Natural killer cell treated with Interleukin-12 subunit alpha and Interleukin-12 subunit beta and Interleukin-15 and Interleukin-18, amount 100 ng/mL, for 72 hours (primary cell): ENCODE results near the gene KCNK3. TPM values are rescaled to one million over a fixed set of nuclear protein-coding genes. Genes with fewer than 3 reads are reported as not detected.

Experiments
- ATAC-seq, 2 donors: fragments of 150-1000 bp; cut with Tn5 transposase in 1 of 2; sonication (Bioruptor Pico), chemical (Tn5 transposase) in 1 of 2; 2 replicates each; pipeline ENCODE4 v1.10.0; 2021
- DNase-seq: peaks from one replicate; pipeline ENCODE4 v3.0.0; 2022; ENCODE audit warnings: low spot score
- H3K27ac Mint-ChIP-seq, 2 donors: 1 replicate in 1 of 2; 2 replicates in 1 of 2; pipeline ENCODE4 v1.8.0; 2022; ENCODE audit warnings: mixed read lengths in 2 of 2, mild to moderate bottlenecking in 1 of 2, moderate library complexity in 1 of 2
- H3K27me3 Mint-ChIP-seq, 2 donors: 1 replicate in 1 of 2; 2 replicates in 1 of 2; pipeline ENCODE4 v1.8.0; 2022; ENCODE audit warnings: mixed read lengths in 2 of 2
- H3K36me3 Mint-ChIP-seq: one replicate; pipeline ENCODE4 v1.8.0; 2022; ENCODE audit warnings: mixed read lengths
- H3K4me1 Mint-ChIP-seq, 2 donors: 1 replicate in 1 of 2; 2 replicates in 1 of 2; pipeline ENCODE4 v1.8.0; 2022; ENCODE audit warnings: low read depth in 2 of 2, mixed read lengths in 2 of 2, mild to moderate bottlenecking in 1 of 2
- H3K4me3 Mint-ChIP-seq: one replicate; pipeline ENCODE4 v1.8.0; 2022; ENCODE audit warnings: mixed read lengths
- H3K9me3 Mint-ChIP-seq: 2 replicates; pipeline ENCODE4 v1.8.0; 2022; ENCODE audit warnings: mixed read lengths
- total RNA-seq, 2 donors: library from RNA; stranded (reverse); gene quantifications; one replicate each; pipeline ENCODE4 v1.2.3, GENCODE V29; 2022

KCNK3 gene
- total RNA-seq, 2 donors from 2014 or later: not detected

DNA sequence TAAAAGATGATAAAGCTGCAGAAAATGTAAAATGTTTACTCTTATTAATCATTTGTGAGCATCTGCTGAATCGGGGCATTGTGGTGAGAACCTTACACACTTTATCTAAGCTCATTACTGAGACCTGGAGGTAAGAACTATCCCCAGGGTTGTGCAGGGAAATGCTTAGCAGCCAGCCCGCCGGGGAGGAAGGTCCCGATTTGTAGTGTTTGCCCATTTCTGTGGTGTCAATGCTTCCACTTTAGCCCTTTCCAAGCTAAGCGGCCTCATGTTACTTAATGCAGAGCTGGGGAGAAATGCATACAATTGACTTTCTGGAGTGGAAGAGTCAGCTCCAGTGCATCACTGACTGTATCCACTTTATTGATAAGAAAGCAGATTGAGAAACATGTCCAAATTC lies 20.8 kb upstream of the KCNK3 start:
- Mint-ChIP-seq H3K9me3 (no peaks in the 10 kb centered on the region), H3K36me3 (no peaks in the 10 kb centered on the region), H3K27ac (no peak overlapping the region), H3K4me1 (peaks cover 0 to 4% of the 10 kb centered on the region in 2 donors), H3K27me3 (peaks cover 29 to 47% of the 10 kb centered on the region in 2 donors), H3K4me3 (no peak overlapping the region)
- DNase-seq (no peak), ATAC-seq (no peak)

DNA sequence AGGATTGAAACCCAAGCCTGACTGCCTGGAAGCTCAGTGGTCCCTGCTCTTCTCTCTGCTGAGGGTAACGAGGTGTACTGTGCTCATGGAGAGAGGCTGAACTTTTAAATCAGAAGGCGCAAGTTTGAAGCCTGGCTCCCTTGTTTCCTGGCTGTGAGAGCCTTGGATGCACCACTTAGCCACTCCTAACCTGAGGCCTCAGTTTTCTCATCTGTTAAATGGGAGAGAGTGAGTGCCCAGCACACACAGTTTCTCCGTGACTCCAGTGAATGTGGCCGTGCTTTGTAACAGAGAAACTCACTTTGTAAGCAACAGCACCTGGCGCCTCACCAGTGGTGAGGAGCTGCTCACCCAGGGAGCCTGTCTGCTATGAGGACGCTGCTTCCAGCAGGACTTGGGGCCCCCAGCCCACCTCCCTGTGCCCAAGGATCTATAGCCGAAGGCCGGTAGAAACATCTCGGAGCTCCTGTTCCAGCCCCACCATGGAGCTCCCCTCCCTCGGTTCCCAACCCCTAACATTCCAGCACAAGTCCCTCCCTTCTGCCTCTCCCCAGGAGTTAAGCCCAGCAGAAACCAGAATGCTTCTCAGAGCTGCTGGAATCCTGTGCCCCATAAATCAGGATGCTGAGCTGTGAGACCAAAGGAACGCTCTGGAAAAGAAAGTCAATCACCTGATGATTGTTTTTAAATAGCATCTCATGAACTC lies 20.3 kb upstream of the KCNK3 start:
- Mint-ChIP-seq H3K4me3 (no peak overlapping the region), H3K9me3 (no peaks in the 10 kb centered on the region), H3K27ac (no peak overlapping the region), H3K36me3 (no peaks in the 10 kb centered on the region), H3K27me3 (peaks cover 25 to 41% of the 10 kb centered on the region in 2 donors), H3K4me1 (peaks cover 0 to 4% of the 10 kb centered on the region in 2 donors)
- no peak for DNase-seq
- no peak for ATAC-seq

DNA sequence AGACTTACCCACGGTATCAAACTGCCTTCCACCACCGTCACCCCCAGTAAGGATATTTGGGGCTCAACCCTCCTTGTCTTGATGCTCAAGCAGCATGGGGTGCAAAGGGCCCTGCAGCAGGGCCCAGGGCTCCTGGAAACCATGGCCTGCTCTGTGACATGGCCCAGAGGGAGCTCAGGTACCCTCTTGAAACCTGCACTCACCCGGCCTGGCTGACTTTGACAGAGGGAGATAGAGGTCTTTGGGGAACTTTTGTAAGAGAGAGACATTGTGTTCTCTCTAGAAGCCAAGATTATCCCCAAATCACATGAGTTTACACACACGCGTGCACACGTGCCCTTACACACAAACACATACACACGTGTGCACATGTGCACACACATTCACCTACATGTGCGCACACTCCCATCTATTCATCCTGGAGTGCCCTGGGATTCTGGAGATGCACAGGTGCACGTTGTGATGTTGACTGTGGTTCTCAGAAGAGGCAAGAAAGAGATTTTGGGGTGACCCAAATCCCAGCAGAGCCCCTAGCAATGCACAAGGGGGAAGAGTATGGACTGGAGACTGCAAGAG lies 19.6 kb upstream of the KCNK3 start:
- Mint-ChIP-seq H3K27ac (no peak overlapping the region), H3K27me3 (peaks cover 24 to 35% of the 10 kb centered on the region in 2 donors), H3K36me3 (no peaks in the 10 kb centered on the region), H3K4me3 (no peak overlapping the region), H3K9me3 (no peaks in the 10 kb centered on the region), H3K4me1 (peaks cover 0 to 4% of the 10 kb centered on the region in 2 donors)
- DNase-seq (no peak), ATAC-seq (no peak)

- H3K27me3 Mint-ChIP-seq: peaks cover 23 to 30% of the 10 kb centered on the region in 2 donors
- H3K36me3 Mint-ChIP-seq: no peaks in the 10 kb centered on the region
- H3K9me3 Mint-ChIP-seq: no peaks in the 10 kb centered on the region
- peaks cover 0 to 4% of the 10 kb centered on the region in 2 donors for H3K4me1 Mint-ChIP-seq
- ATAC-seq: no peak
- DNase-seq: no peak
- H3K27ac Mint-ChIP-seq: no peak overlapping the region
- no peak overlapping the region for H3K4me3 Mint-ChIP-seq
Measured at GRCh38 chr2:26674002-26674751, 18.3 kb upstream of the KCNK3 start.

DNA sequence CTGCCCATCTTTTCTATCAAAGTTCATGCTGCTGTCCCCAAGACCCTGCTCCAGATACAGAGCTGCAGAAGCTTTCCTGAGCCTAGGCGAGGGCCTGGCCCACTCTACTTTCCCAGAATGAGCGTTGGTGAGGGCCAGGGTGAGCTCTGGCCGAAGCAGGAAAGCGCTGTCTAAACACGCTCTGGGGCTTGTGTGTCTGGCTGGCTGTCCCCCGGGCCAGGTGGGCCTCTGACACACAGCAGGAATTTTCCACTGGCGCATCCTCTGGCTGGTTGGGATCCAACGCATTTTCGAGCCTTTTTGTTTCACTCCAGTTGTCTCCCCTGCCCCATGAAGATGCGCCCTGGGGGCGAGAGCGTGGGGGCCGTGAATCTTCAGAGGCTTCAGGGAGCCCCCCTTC lies 17.8 kb upstream of the KCNK3 start:
- H3K9me3 Mint-ChIP-seq: no peaks in the 10 kb centered on the region
- DNase-seq: no peak
- peaks cover 23 to 29% of the 10 kb centered on the region in 2 donors for H3K27me3 Mint-ChIP-seq

DNA sequence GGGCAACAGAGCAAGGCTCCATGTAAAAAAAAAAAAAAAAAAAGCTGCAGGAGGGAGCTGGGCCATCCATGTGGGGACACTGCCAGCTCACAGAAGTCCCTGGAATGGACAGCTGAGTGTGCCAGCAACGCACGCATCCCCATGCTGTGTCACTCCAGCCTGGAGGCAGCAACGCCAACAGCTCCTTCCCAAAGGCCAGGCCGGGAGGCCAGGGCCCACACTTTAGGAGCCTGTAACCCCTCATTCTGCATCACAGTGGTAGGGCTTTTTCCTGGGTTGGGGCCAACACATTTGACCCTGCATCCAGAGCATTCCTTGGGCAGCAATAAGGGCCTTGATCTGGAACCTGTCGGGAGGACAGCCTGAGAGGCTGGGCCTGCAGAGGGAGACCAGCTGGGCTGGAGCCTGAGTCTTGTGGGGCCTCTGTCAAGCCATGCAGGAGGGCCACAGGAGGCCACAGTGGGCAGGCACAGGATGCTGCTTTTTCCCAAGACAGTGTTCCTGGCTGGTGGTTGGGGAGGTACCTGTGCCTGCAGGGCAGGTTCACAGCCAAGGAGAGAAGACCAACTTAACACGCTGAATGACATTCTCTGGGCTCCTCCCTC lies 16.8 kb upstream of the KCNK3 start:
- no peak overlapping the region for H3K27ac Mint-ChIP-seq

More for the DNA sequence above, 17.8 kb upstream of the KCNK3 start:
- no peaks in the 10 kb centered on the region for H3K4me1 Mint-ChIP-seq
- H3K4me3 Mint-ChIP-seq: no peak overlapping the region
- H3K36me3 Mint-ChIP-seq: no peaks in the 10 kb centered on the region
- H3K27ac Mint-ChIP-seq: no peak overlapping the region
- ATAC-seq: no peak

DNA sequence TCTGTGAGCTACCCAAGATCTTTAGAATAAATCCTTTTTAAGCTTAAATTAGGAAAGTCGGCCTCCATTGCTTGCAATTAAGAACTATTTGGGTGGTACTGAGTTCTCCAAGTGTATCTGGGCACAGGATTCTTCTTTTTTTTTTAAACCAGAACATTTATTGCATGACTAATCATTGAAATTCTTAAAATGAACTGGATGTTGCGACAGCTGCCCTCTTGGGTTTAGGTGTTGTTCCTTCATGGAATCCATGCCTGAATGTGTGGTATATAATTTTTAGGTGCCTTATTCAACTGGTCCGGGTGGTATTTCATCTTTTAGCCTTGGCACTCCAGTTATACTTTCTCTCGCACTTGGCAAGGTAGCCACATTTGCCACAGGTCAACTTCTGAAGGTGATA lies 14.5 kb upstream of the KCNK3 start:
- H3K36me3 Mint-ChIP-seq: no peaks in the 10 kb centered on the region
- H3K9me3 Mint-ChIP-seq: no peaks in the 10 kb centered on the region
- H3K4me3 Mint-ChIP-seq: no peak overlapping the region
- no peaks in the 10 kb centered on the region for H3K4me1 Mint-ChIP-seq
- no peak for ATAC-seq
- H3K27me3 Mint-ChIP-seq: peaks cover 20 to 25% of the 10 kb centered on the region in 2 donors
- no peak for DNase-seq
- H3K27ac Mint-ChIP-seq: no peak overlapping the region

More for the DNA sequence above, 16.8 kb upstream of the KCNK3 start:
- Mint-ChIP-seq H3K4me3 (no peak overlapping the region), H3K27me3 (peaks cover 20 to 21% of the 10 kb centered on the region in 2 donors), H3K4me1 (no peaks in the 10 kb centered on the region), H3K36me3 (no peaks in the 10 kb centered on the region), H3K9me3 (no peaks in the 10 kb centered on the region)
- DNase-seq: no peak
- no peak for ATAC-seq

GRCh38 chr2:26679867-26680266 lies 12.7 kb upstream of the KCNK3 start:
- H3K36me3 Mint-ChIP-seq: no peaks in the 10 kb centered on the region
- peaks cover 17 to 20% of the 10 kb centered on the region in 2 donors for H3K27me3 Mint-ChIP-seq
- no peaks in the 10 kb centered on the region for H3K4me1 Mint-ChIP-seq
- no peak overlapping the region for H3K4me3 Mint-ChIP-seq
- DNase-seq (no peak), ATAC-seq (no peak)
- no peak overlapping the region for H3K27ac Mint-ChIP-seq
- no peaks in the 10 kb centered on the region for H3K9me3 Mint-ChIP-seq

DNA sequence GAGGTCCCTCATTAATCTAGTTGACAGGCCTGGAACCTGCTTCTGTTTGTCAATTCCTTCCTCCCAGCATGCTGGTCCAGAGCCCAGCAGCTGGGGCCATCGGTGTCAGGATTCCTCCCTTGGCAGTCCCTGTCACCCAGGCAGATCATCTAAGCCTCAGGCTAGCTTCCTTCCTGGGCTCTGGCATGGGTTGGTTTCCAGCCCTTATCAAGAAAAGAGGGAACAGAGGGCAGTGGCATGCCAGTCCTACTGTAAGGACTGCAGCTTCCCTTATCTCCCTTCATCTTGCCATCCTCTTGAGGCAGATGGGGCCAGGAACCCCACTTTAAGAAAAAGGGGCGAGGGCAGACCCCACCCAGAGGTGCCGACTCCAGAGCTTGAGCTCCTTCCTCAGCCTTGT lies 10.9 kb upstream of the KCNK3 start:
- ATAC-seq (no peak), DNase-seq (no peak)
- Mint-ChIP-seq H3K27me3 (peaks cover 22 to 31% of the 10 kb centered on the region in 2 donors), H3K9me3 (no peaks in the 10 kb centered on the region), H3K4me1 (no peaks in the 10 kb centered on the region), H3K27ac (no peak overlapping the region), H3K4me3 (no peak overlapping the region), H3K36me3 (no peaks in the 10 kb centered on the region)

GRCh38 chr2:26682155-26682554 lies 10.4 kb upstream of the KCNK3 start:
- no peak for ATAC-seq
- H3K4me3 Mint-ChIP-seq: no peak overlapping the region
- H3K36me3 Mint-ChIP-seq: no peaks in the 10 kb centered on the region
- peaks cover 27 to 36% of the 10 kb centered on the region in 2 donors for H3K27me3 Mint-ChIP-seq
- no peaks in the 10 kb centered on the region for H3K9me3 Mint-ChIP-seq
- no peak overlapping the region for H3K27ac Mint-ChIP-seq
- DNase-seq: no peak
- no peaks in the 10 kb centered on the region for H3K4me1 Mint-ChIP-seq

GRCh38 chr2:26683583-26683982 lies 8.9 kb upstream of the KCNK3 start:
- Mint-ChIP-seq H3K4me1 (no peaks in the 10 kb centered on the region), H3K27ac (no peak overlapping the region), H3K4me3 (no peak overlapping the region), H3K27me3 (peaks cover 26 to 37% of the 10 kb centered on the region in 2 donors), H3K36me3 (no peaks in the 10 kb centered on the region), H3K9me3 (no peaks in the 10 kb centered on the region)
- ATAC-seq (no peak), DNase-seq (no peak)

DNA sequence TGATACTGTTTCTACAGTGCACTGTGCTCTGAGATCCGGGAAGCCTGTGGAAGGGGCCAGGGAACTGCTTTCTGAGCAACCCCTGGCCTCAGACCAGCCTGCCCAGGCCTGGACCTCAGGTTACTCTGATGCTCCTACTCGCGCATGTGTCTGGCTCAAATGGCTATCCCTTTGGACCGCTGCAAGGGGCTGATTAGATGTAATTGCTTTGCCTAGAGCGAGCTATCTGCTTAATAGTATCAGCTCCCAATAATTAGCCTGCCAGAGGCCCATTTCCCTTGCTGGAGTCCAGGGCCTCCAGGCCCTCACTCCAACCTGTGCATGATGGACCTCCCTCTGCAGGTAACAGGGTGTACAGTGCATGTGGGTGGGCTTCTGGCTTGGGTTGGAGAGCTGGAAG lies 7.2 kb upstream of the KCNK3 start:
- DNase-seq: no peak
- Mint-ChIP-seq H3K4me1 (no peaks in the 10 kb centered on the region), H3K27ac (no peak overlapping the region), H3K27me3 (peaks cover 27 to 43% of the 10 kb centered on the region in 2 donors), H3K4me3 (no peak overlapping the region), H3K36me3 (no peaks in the 10 kb centered on the region), H3K9me3 (no peaks in the 10 kb centered on the region)
- no peak for ATAC-seq

DNA sequence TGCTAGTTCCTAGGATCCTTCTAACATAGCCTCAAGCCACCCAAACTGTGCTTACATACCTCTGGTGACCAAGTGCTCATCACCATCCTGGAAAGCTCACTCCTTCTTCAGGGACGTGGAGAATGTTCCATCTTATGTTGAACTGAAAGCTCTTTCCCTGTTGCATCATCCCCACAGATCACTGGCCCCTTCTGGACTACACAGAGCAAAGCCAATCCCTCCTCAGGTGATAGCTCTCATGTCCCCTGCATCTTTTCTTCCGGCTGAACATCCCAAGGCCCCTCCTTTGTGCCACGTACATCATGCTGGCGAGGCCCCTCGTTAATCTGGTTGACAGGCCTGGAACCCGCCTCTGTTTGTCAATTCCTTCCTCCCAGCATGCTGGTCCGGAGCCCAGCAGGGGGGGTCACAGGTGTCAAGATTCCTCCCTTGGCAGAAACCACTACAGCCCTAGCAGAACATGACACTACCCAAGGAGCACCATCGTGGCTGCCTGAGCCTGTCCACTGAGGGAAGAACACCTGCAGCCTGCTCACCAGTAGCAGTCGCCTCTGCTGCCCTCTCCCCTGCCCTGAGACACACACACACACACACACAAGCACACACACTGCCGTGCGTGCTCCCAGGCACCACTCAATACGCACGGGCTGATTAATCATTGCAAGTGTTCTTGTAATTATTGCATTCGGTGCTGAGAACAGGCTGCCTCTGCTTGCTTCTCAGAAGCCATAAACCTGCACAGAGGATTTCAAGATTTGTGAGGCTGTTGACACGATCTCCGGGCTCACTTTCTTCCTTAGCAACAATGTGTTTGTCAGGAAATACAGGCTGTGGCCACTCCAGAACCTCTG lies 6.3 kb upstream of the KCNK3 start:
- H3K36me3 Mint-ChIP-seq: no peaks in the 10 kb centered on the region
- DNase-seq (peak; percentile 22), ATAC-seq (no peak)
- peaks cover 32 to 47% of the 10 kb centered on the region in 2 donors for H3K27me3 Mint-ChIP-seq
- no peak overlapping the region for H3K4me3 Mint-ChIP-seq
- H3K4me1 Mint-ChIP-seq: no peaks in the 10 kb centered on the region
- no peaks in the 10 kb centered on the region for H3K9me3 Mint-ChIP-seq
- H3K27ac Mint-ChIP-seq: no peak overlapping the region
